Heart left ventricle (tissue), 16 donors: ENCODE measurements around the gene SSPN. TPM values are rescaled to one million over a fixed set of nuclear protein-coding genes. Genes with fewer than 3 reads are reported as not detected.

ENCODE experiments used
- ATAC-seq, 4 donors: fragments of 200-7000 bp; cut with Tn5 transposase; one replicate each; pipeline ENCODE4 v1.9.1; 2020 to 2022; ENCODE audit warnings: moderate library complexity in 4 of 4, mild to moderate bottlenecking in 3 of 4, moderate number of reproducible peaks in 1 of 4
- DNase-seq, 5 donors: peaks; one replicate each; pipeline ENCODE4 v3.0.0-alpha.2; 2020
- H3K27ac ChIP-seq, 12 donors: fragments of 200-600 bp; sonication (generic) in 4 of 12; one replicate each; pipeline versions ENCODE4 v1.5.0 to v1.8.0; 2016 to 2022; ENCODE audit warnings: mild to moderate bottlenecking in 2 of 12
- H3K27me3 ChIP-seq, 9 donors: fragments of 200-600 bp; sonication (generic) in 2 of 9; one replicate each; pipeline versions ENCODE4 v1.5.1 to v1.8.0; 2016 to 2022; ENCODE audit warnings: mild to moderate bottlenecking in 3 of 9
- H3K36me3 ChIP-seq, 9 donors: fragments of 200-600 bp; sonication (generic) in 2 of 9; one replicate each; pipeline versions ENCODE4 v1.5.0 to v1.8.0; 2018 to 2022; ENCODE audit warnings: mild to moderate bottlenecking in 2 of 9
- H3K4me1 ChIP-seq, 12 donors: fragments of 200-600 bp; sonication (generic) in 4 of 12; one replicate each; pipeline versions ENCODE4 v1.5.0 to v1.8.0; 2016 to 2022; ENCODE audit warnings: mild to moderate bottlenecking in 3 of 12
- H3K4me3 ChIP-seq, 12 donors: fragments of 200-600 bp; sonication (generic) in 4 of 12; one replicate each; pipeline versions ENCODE4 v1.5.0 to v1.8.0; 2017 to 2022; ENCODE audit warnings: mild to moderate bottlenecking in 9 of 12, moderate library complexity in 4 of 12
- H3K9me3 ChIP-seq, 12 donors: fragments of 200-600 bp; sonication (generic) in 4 of 12; one replicate each; pipeline versions ENCODE4 v1.5.0 to v1.8.0; 2016 to 2022; ENCODE audit warnings: mild to moderate bottlenecking in 1 of 12
- CTCF ChIP-seq, 12 donors: fragments of 200-600 bp; sonication (generic) in 4 of 12; IDR thresholded peaks; one replicate each; pipeline versions ENCODE4 v1.5.0 to v1.8.0; 2018 to 2022; ENCODE audit warnings: antibody characterized with exemption in 12 of 12, mild to moderate bottlenecking in 5 of 12
- POLR2A ChIP-seq, 2 donors: fragments of 450-650 bp; IDR thresholded peaks; one replicate each; pipeline ENCODE4 v1.6.1; 2017; ENCODE audit warnings: antibody characterized with exemption in 2 of 2, mild to moderate bottlenecking in 2 of 2, moderate library complexity in 2 of 2
- WGBS, 4 donors: extraction: QIAGEN DNeasy Blood & Tissue Kit in 2 of 4; methylation state at CpG; one replicate each; pipeline versions ENCODE4 v1.1.5 to v1.1.7; 2013 to 2018; 5-methylcytosine and 5-hydroxymethylcytosine counted together
- intact Hi-C, 10 donors: fragments of 100-400 bp; cut with DNase I; formaldehyde crosslinking; loops; one replicate each; pipeline versions ENCODE4 v1.11.1 to v1.14.2; 2022
- polyA plus RNA-seq, 2 donors: library from polyadenylated mRNA; stranded (reverse); fragments of 200-250 nt; gene quantifications; one replicate each; pipeline ENCODE4 v1.2.3, GENCODE V29; 2013
- total RNA-seq, 9 donors: library from RNA; depleted of rRNA in 2 of 9; stranded (reverse); fragments of >200 nt in 2 of 9; fragmentation: NEBNext Ultra II Directional in 3 of 9; extraction: Animal tissue kit (Norgen Biotek cat#: 25700) in 3 of 9; gene quantifications; one replicate each; pipeline versions ENCODE4 v1.1.0 to v1.2.4, GENCODE V29; 2016 to 2023
- donor health status: ischemic (EF 13 %, LVEDD 7.1; RV severe dilation, severe dysfunction).
- donor health status: healthy with polysubstance abuse.
- donor health status: DM: no; HTN: yes; CAD: no.
- donor health status: DM: no; HTN: no; CAD: no.
- donor health status: ischemic (EF 25% LVEDD 6.9; RV normal size, moderate dysfunction).
- donor health status: ischemic (EF 25% LVEDD 5.7; RV mildly dilated, moderate dysfunction).
- donor health status: healthy.
- donor health status: DM: yes; HTN: yes; CAD: no.
- donor health status: ischemic (EF 35%, LVEDD 5.7; RV mildly dilated, moderate dysfunction).
- donor health status: nonischemic (EF 11% LVEDD 7.7; RV severe dilation, severe dysfunction).
- donor health status: DM: yes; HTN: yes; CAD: no.
- donor health status: PGD.
- donor health status: ischemic (EF 29% LVEDD 5.4; RV normal size, mild dysfunction).
- donor health status: nonischemic (EF 23%, LVEDD 6.1; RV moderate dilation, normal function).

SSPN gene
- total and polyA plus RNA-seq, 11 donors, result 7.5 to 109 (median 56.1) TPM

DNA sequence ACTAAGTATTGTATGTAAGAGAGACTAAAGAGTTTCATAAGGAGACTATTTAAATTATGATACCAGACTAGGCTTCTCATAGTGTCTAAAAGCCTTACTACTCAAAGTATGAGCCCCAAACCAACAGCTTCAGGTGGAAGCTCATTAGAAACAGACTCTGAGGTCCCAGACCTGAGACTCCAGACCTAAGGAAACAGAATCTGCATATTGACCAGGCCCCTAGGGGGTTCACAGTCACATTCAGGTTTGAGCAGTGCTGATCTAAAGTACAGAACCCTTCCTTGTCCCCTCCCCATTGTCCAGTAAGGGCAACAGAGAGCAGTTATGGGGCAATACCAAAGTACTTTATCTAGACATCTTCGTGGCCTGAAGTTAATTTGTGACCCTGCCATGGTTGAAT lies 87.7 kb downstream of the SSPN start:
- Histone ChIP-seq H3K4me3 (no peak overlapping the region), H3K36me3 (no peaks in the 10 kb centered on the region), H3K27ac (no peak overlapping the region), H3K27me3 (no peaks in the 10 kb centered on the region), H3K9me3 (peaks cover 0 to 9% (median 0%) of the 10 kb centered on the region in 12 donors), H3K4me1 (peaks cover 0 to 29% (median 6%) of the 10 kb centered on the region in 12 donors)
- TF ChIP-seq POLR2A (IDR thresholded peaks at IDR 0.05), result no peak
- no peak for TF ChIP-seq CTCF (IDR thresholded peaks at IDR 0.05)
- ATAC-seq (no peak), DNase-seq (no peak)
- 47 to 58% (median 53%) methylated on average over 1 of the region's 1 CpG for WGBS, 4 donors
- intact Hi-C loops, result no loop called here

GRCh38 chr12:26283617-26284016 lies 88.2 kb downstream of the SSPN start:
- no peak overlapping the region for H3K27ac ChIP-seq
- DNase-seq (no peak), ATAC-seq (no peak)
- TF ChIP-seq CTCF (IDR thresholded peaks at IDR 0.05), result no peak
- TF ChIP-seq POLR2A (IDR thresholded peaks at IDR 0.05), result no peak
- WGBS, 4 donors, result 82 to 100% (median 84%) methylated on average over 2 of the region's 2 CpGs
- peaks cover 0 to 9% (median 0%) of the 10 kb centered on the region in 12 donors for H3K9me3 ChIP-seq
- H3K4me3 ChIP-seq, result no peak overlapping the region
- intact Hi-C loops, result no loop called here
- no peaks in the 10 kb centered on the region for H3K36me3 ChIP-seq
- no peaks in the 10 kb centered on the region for H3K27me3 ChIP-seq
- H3K4me1 ChIP-seq, result peaks cover 0 to 27% (median 6%) of the 10 kb centered on the region in 12 donors

- 85 to 100% (median 88%) methylated on average over 1 of the region's 1 CpG for WGBS, 4 donors
- Histone ChIP-seq H3K4me3 (no peak overlapping the region), H3K27me3 (no peaks in the 10 kb centered on the region), H3K4me1 (peaks cover 0 to 27% (median 6%) of the 10 kb centered on the region in 12 donors), H3K27ac (no peak overlapping the region), H3K36me3 (no peaks in the 10 kb centered on the region), H3K9me3 (peaks cover 0 to 9% (median 0%) of the 10 kb centered on the region in 12 donors)
- ATAC-seq (no peak), DNase-seq (no peak)
- intact Hi-C loops, result no loop called here
- TF ChIP-seq POLR2A (IDR thresholded peaks at IDR 0.05), result no peak
- no peak for TF ChIP-seq CTCF (IDR thresholded peaks at IDR 0.05)
These were observed 90.0 kb downstream of the SSPN start for GRCh38 chr12:26285401-26285800.

DNA sequence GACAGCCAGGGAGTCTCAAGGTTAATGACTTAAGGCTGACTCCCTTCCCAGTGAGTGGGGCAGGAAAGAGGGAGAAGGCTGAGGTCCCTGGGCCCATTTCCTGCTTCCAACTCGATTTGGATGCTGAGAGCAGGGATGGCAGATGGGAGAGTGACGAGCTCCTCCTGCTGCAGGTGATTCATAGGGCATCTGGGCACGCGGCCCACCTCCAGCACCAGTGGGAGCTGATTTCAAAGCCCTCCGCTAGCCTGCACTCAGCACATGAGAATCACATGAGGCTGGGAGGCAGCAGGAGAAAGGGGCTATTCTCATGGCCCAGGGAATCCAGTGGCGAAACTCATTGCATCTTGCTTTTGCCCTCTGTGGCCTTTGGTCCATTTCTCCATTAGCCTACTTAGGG lies 90.8 kb downstream of the SSPN start:
- intact Hi-C loops, result no loop called here
- 85 to 90% (median 89%) methylated on average over 6 of the region's 6 CpGs for WGBS, 4 donors
- H3K27me3 ChIP-seq, result no peaks in the 10 kb centered on the region
- DNase-seq (no peak), ATAC-seq (no peak)
- no peak for TF ChIP-seq CTCF (IDR thresholded peaks at IDR 0.05)
- no peak for TF ChIP-seq POLR2A (IDR thresholded peaks at IDR 0.05)
- H3K4me1 ChIP-seq, result peaks cover 0 to 22% (median 3%) of the 10 kb centered on the region in 12 donors
- H3K27ac ChIP-seq, result no peak overlapping the region
- no peaks in the 10 kb centered on the region for H3K36me3 ChIP-seq
- peaks cover 0 to 9% (median 0%) of the 10 kb centered on the region in 12 donors for H3K9me3 ChIP-seq
- H3K4me3 ChIP-seq, result no peak overlapping the region
